Measurements from ENCODE around the gene BLVRA.

- TF ChIP-seq CTCF (IDR thresholded peaks at IDR 0.05; ENCODE audit: low read depth, low read length, poor library complexity, severe bottlenecking) (no peak), EZH2phosphoT487 (IDR thresholded peaks at IDR 0.05; ENCODE audit: borderline replicate concordance, low read length) (no peak)
Observed at GRCh38 chr7:43747328-43748105, 11.0 kb upstream of the BLVRA start.
